ENCODE data around the gene FGD5. TPM values are rescaled to one million over a fixed set of nuclear protein-coding genes. Genes with fewer than 3 reads are reported as not detected.

Gene FGD5
- total RNA-seq, 2 experiments from 2014 or later, result 0.10 TPM; not detected in 1

GRCh38 chr3:14947886-14948608 lies 129.3 kb downstream of the FGD5 start:
- peak overlapping the region; percentile 100 for H3K27ac Mint-ChIP-seq
- no peaks in the 10 kb centered on the region for H3K9me3 Mint-ChIP-seq
- H3K4me3 Mint-ChIP-seq, result peak overlapping the region; percentile 100
- no peaks in the 10 kb centered on the region for H3K27me3 Mint-ChIP-seq
- CTCF ChIA-PET, result interaction anchor here (0.7 to 1.5 kb wide), 2 partner anchors 49 to 296 kb away, joined by 3 to 4 read pairs; partner anchors contain the start of gene CCDC174
- POLR2A ChIA-PET, result interaction anchor here (0.9 to 2.8 kb wide), 17 partner anchors 8 to 1317 kb away, joined by 3 to 33 read pairs (median 6); partner anchors contain the start of genes CAPN7, CCDC174, CHCHD4 and DPH3
- DNase-seq, result peak; percentile 96
- H3K36me3 Mint-ChIP-seq (ENCODE audit: low read depth), result peaks cover 54% of the 10 kb centered on the region
- H3K4me1 Mint-ChIP-seq, result peaks cover 40% of the 10 kb centered on the region

GRCh38 chr3:14948609-14949038 lies 129.9 kb downstream of the FGD5 start:
- Mint-ChIP-seq H3K36me3 (ENCODE audit: low read depth) (peaks cover 48% of the 10 kb centered on the region), H3K27me3 (no peaks in the 10 kb centered on the region), H3K4me1 (peaks cover 40% of the 10 kb centered on the region), H3K9me3 (no peaks in the 10 kb centered on the region), H3K4me3 (peak overlapping the region; percentile 100), H3K27ac (peak overlapping the region; percentile 15)
- DNase-seq, result no peak
- CTCF ChIA-PET, result interaction anchor here (0.7 kb wide), 1 partner anchor 49 kb away, joined by 3 read pairs; no protein-coding TSS in a partner anchor
- POLR2A ChIA-PET, result interaction anchor here (0.7 to 1.5 kb wide), 9 partner anchors 8 to 297 kb away, joined by 3 to 9 read pairs (median 3); partner anchors contain the start of genes CCDC174 and MRPS25

DNA sequence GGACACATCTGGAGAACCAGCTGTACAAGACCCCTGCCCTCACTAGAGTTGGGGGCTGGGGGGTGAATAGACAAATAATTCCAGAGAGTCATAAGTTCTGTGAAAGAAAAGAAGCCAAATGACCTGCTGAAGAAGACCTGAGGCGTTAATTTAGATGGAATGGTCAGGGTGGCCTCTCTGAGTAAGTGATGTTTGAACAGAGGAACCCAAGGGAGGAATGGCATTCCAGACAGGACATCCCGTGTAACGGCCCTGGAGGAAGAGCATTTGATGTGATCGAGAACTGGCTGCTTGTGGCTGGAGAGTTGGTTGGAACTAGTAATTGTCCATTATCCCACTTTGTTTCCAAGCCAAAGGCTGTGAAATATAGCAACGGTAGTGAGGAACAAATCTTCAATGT lies 130.4 kb downstream of the FGD5 start:
- peak overlapping the region; percentile 100 for H3K4me3 Mint-ChIP-seq
- no peak for DNase-seq
- H3K27me3 Mint-ChIP-seq, result no peaks in the 10 kb centered on the region
- H3K9me3 Mint-ChIP-seq, result no peaks in the 10 kb centered on the region
- peaks cover 40% of the 10 kb centered on the region for H3K4me1 Mint-ChIP-seq
- ChIA-PET CTCF (no interaction called here), POLR2A (interaction anchor here (0.7 to 1.5 kb wide), 6 partner anchors 10 to 258 kb away, joined by 3 to 9 read pairs (median 3); no protein-coding TSS in a partner anchor)
- H3K36me3 Mint-ChIP-seq (ENCODE audit: low read depth), result peaks cover 43% of the 10 kb centered on the region
- H3K27ac Mint-ChIP-seq, result no peak overlapping the region

- no peaks in the 10 kb centered on the region for H3K27me3 Mint-ChIP-seq
- ChIA-PET CTCF (no interaction called here), POLR2A (interaction anchor here (1.5 kb wide), 1 partner anchor 17 kb away, joined by 6 read pairs; no protein-coding TSS in a partner anchor)
- no peak overlapping the region for H3K27ac Mint-ChIP-seq
- H3K36me3 Mint-ChIP-seq (ENCODE audit: low read depth), result peaks cover 37% of the 10 kb centered on the region
- H3K4me3 Mint-ChIP-seq, result no peak overlapping the region
- H3K9me3 Mint-ChIP-seq, result no peaks in the 10 kb centered on the region
- H3K4me1 Mint-ChIP-seq, result peaks cover 46% of the 10 kb centered on the region
- no peak for DNase-seq
Measured at GRCh38 chr3:14950274-14950673, 131.5 kb downstream of the FGD5 start.

GRCh38 chr3:14957153-14957552 lies 138.4 kb downstream of the FGD5 start:
- ChIA-PET POLR2A (interaction anchor here (1.1 to 1.3 kb wide), 2 partner anchors 9 to 525 kb away, joined by 3 to 6 read pairs; no protein-coding TSS in a partner anchor), CTCF (interaction anchor here (0.8 to 2.0 kb wide), 2 partner anchors 10 to 31 kb away, joined by 3 to 6 read pairs; partner anchors contain the start of gene NR2C2)
- no peaks in the 10 kb centered on the region for H3K9me3 Mint-ChIP-seq
- DNase-seq, result no peak
- no peak overlapping the region for H3K4me3 Mint-ChIP-seq
- H3K27me3 Mint-ChIP-seq, result no peaks in the 10 kb centered on the region
- H3K4me1 Mint-ChIP-seq, result peaks cover 48% of the 10 kb centered on the region
- no peak overlapping the region for H3K27ac Mint-ChIP-seq
- H3K36me3 Mint-ChIP-seq (ENCODE audit: low read depth), result peaks cover 25% of the 10 kb centered on the region

- CTCF ChIA-PET, result no interaction called here
- H3K9me3 Mint-ChIP-seq, result no peaks in the 10 kb centered on the region
- no peak for DNase-seq
- H3K4me1 Mint-ChIP-seq, result peaks cover 44% of the 10 kb centered on the region
- POLR2A ChIA-PET, result interaction anchor here (0.8 to 2.1 kb wide), 5 partner anchors 9 to 141 kb away, joined by 3 to 13 read pairs (median 6); partner anchors contain the start of genes NR2C2 and RBSN
- H3K36me3 Mint-ChIP-seq (ENCODE audit: low read depth), result peaks cover 29% of the 10 kb centered on the region
- H3K27me3 Mint-ChIP-seq, result no peaks in the 10 kb centered on the region
- H3K27ac Mint-ChIP-seq, result no peak overlapping the region
- H3K4me3 Mint-ChIP-seq, result no peak overlapping the region
Measured at GRCh38 chr3:14957925-14958324, 139.2 kb downstream of the FGD5 start.

- POLR2A ChIA-PET, result interaction anchor here (2.0 to 2.1 kb wide), 2 partner anchors 11 to 12 kb away, joined by 9 to 13 read pairs; partner anchors contain the start of gene NR2C2
- peaks cover 42% of the 10 kb centered on the region for H3K4me1 Mint-ChIP-seq
Measured at GRCh38 chr3:14959359-14959943, 140.7 kb downstream of the FGD5 start.

GRCh38 chr3:14962762-14963161 lies 144.0 kb downstream of the FGD5 start:
- Mint-ChIP-seq H3K27me3 (no peaks in the 10 kb centered on the region), H3K36me3 (ENCODE audit: low read depth) (peaks cover 51% of the 10 kb centered on the region)

More at GRCh38 chr3:14959359-14959943, 140.7 kb downstream of the FGD5 start:
- CTCF ChIA-PET, result interaction anchor here (0.5 to 0.9 kb wide), 2 partner anchors 13 to 149 kb away, joined by 3 to 4 read pairs; partner anchors contain the start of gene NR2C2
- Mint-ChIP-seq H3K27ac (peak overlapping the region; percentile 79), H3K4me3 (peak overlapping the region; percentile 76), H3K9me3 (no peaks in the 10 kb centered on the region), H3K27me3 (no peaks in the 10 kb centered on the region), H3K36me3 (ENCODE audit: low read depth) (peaks cover 33% of the 10 kb centered on the region)
- DNase-seq, result no peak

DNA sequence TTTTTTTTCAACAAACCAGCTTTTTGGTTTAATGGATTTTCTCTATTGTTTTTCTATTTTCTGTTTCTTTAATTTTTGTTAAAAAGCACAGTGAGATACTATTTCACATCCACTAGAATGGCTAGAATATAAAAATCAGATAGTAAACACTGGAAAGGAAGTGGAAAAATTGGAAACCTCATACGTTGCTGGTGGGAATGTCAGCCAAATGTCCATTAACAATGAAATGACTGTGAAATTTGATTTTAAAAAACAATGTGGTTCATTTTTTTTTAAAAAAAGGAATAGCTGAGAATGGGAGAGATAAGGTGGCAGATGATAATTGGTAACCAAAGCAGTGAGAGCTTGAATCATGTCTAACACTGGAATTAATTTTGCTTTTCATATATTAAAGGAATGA lies 148.5 kb downstream of the FGD5 start:
- DNase-seq, result no peak
- Mint-ChIP-seq H3K27ac (no peak overlapping the region), H3K4me3 (no peak overlapping the region), H3K4me1 (no peaks in the 10 kb centered on the region), H3K9me3 (peaks cover 5% of the 10 kb centered on the region), H3K27me3 (no peaks in the 10 kb centered on the region), H3K36me3 (ENCODE audit: low read depth) (peaks cover 41% of the 10 kb centered on the region)
- CTCF ChIA-PET, result no interaction called here
- POLR2A ChIA-PET, result interaction anchor here (1.0 to 1.8 kb wide), 3 partner anchors 12 to 18 kb away, joined by 3 to 6 read pairs (median 3); no protein-coding TSS in a partner anchor

More at GRCh38 chr3:14962762-14963161, 144.0 kb downstream of the FGD5 start:
- CTCF ChIA-PET, result no interaction called here
- POLR2A ChIA-PET, result interaction anchor here (2.1 kb wide), 1 partner anchor 16 kb away, joined by 6 read pairs; no protein-coding TSS in a partner anchor
- Mint-ChIP-seq H3K4me1 (peaks cover 18% of the 10 kb centered on the region), H3K4me3 (no peak overlapping the region), H3K9me3 (peaks cover 5% of the 10 kb centered on the region), H3K27ac (no peak overlapping the region)
- DNase-seq, result no peak

GRCh38 chr3:14969671-14970070 lies 150.9 kb downstream of the FGD5 start:
- ChIA-PET CTCF (no interaction called here), POLR2A (no interaction called here)
- Mint-ChIP-seq H3K27me3 (no peaks in the 10 kb centered on the region), H3K36me3 (ENCODE audit: low read depth) (peaks cover 49% of the 10 kb centered on the region), H3K9me3 (peaks cover 5% of the 10 kb centered on the region), H3K27ac (no peak overlapping the region), H3K4me1 (peaks cover 4% of the 10 kb centered on the region), H3K4me3 (no peak overlapping the region)
- no peak for DNase-seq

GRCh38 chr3:14976317-14976716 lies 157.6 kb downstream of the FGD5 start:
- Mint-ChIP-seq H3K27me3 (no peaks in the 10 kb centered on the region), H3K36me3 (ENCODE audit: low read depth) (peaks cover 47% of the 10 kb centered on the region), H3K9me3 (no peaks in the 10 kb centered on the region), H3K4me1 (peaks cover 10% of the 10 kb centered on the region), H3K27ac (no peak overlapping the region), H3K4me3 (no peak overlapping the region)
- CTCF ChIA-PET, result interaction anchor here (0.5 to 1.0 kb wide), 2 partner anchors 11 to 18 kb away, joined by 3 read pairs; no protein-coding TSS in a partner anchor
- no peak for DNase-seq
- POLR2A ChIA-PET, result no interaction called here

GRCh38 chr3:14980689-14981088 lies 161.9 kb downstream of the FGD5 start:
- H3K9me3 Mint-ChIP-seq, result peaks cover 3% of the 10 kb centered on the region
- H3K27me3 Mint-ChIP-seq, result no peaks in the 10 kb centered on the region
- peaks cover 5% of the 10 kb centered on the region for H3K4me1 Mint-ChIP-seq
- CTCF ChIA-PET, result interaction anchor here (0.6 kb wide), 1 partner anchor 21 kb away, joined by 9 read pairs; no protein-coding TSS in a partner anchor
- H3K4me3 Mint-ChIP-seq, result no peak overlapping the region
- POLR2A ChIA-PET, result no interaction called here
- no peak overlapping the region for H3K27ac Mint-ChIP-seq
- DNase-seq, result no peak
- H3K36me3 Mint-ChIP-seq (ENCODE audit: low read depth), result peaks cover 34% of the 10 kb centered on the region
